DLD1 (cell line): Measurements from ENCODE around the gene SDF4.

Source experiments
- in situ Hi-C: cut with HindIII; loops from 2 replicates; pipeline ENCODE4 v1.10.0; 2017; ENCODE audit warnings: low sequenced_read_pairs

The SDF4 gene

GRCh38 chr1:1229770-1230169, 2.0 kb downstream of the SDF4 start:
- in situ Hi-C loops, result no loop called here

GRCh38 chr1:1228596-1229321, 3.0 kb downstream of the SDF4 start:
- in situ Hi-C loops, result no loop called here

GRCh38 chr1:1228187-1228586, 3.6 kb downstream of the SDF4 start:
- in situ Hi-C loops, result no loop called here

GRCh38 chr1:1227386-1227785, 4.4 kb downstream of the SDF4 start:
- in situ Hi-C loops, result no loop called here

- in situ Hi-C loops, result no loop called here
Observed at GRCh38 chr1:1226566-1227362, 5.0 kb downstream of the SDF4 start.

- in situ Hi-C loops, result no loop called here
Observed at GRCh38 chr1:1225913-1226312, 5.9 kb downstream of the SDF4 start.

- in situ Hi-C loops, result no loop called here
Observed at GRCh38 chr1:1225238-1225845, 6.5 kb downstream of the SDF4 start.

- in situ Hi-C loops, result no loop called here
Observed at GRCh38 chr1:1223891-1224290, 7.9 kb downstream of the SDF4 start.

- in situ Hi-C loops, result no loop called here
Observed at GRCh38 chr1:1223321-1223720, 8.5 kb downstream of the SDF4 start.

- in situ Hi-C loops, result no loop called here
Observed at GRCh38 chr1:1222575-1223225, 9.1 kb downstream of the SDF4 start.

GRCh38 chr1:1221887-1222574, 9.8 kb downstream of the SDF4 start:
- in situ Hi-C loops, result no loop called here

- in situ Hi-C loops, result no loop called here
Observed at GRCh38 chr1:1220197-1220596, 11.6 kb downstream of the SDF4 start.

- in situ Hi-C loops, result no loop called here
Observed at GRCh38 chr1:1219341-1219740, 12.5 kb downstream of the SDF4 start.

- in situ Hi-C loops, result no loop called here
Observed at GRCh38 chr1:1218524-1219200, 13.1 kb downstream of the SDF4 start.

GRCh38 chr1:1217621-1218523, 13.9 kb downstream of the SDF4 start:
- in situ Hi-C loops, result no loop called here

- in situ Hi-C loops, result no loop called here
Observed at GRCh38 chr1:1216770-1217620, 14.8 kb downstream of the SDF4 start.

GRCh38 chr1:1215881-1216605, 15.8 kb downstream of the SDF4 start:
- in situ Hi-C loops, result no loop called here
